Measurements from ENCODE around the gene FARP2.

FARP2 gene

GRCh38 chr2:241473399-241473798 lies 117.3 kb downstream of the FARP2 start:
- no peak overlapping the region for H3K27ac ChIP-seq
- H3K4me1 ChIP-seq = peaks cover 4% of the 10 kb centered on the region
- no peak overlapping the region for H3K4me2 ChIP-seq (ENCODE audit: low read length)
- H3K9me3 ChIP-seq (ENCODE audit: control insufficient read depth, low read length) = no peaks in the 10 kb centered on the region
- H3K79me2 ChIP-seq = peaks cover 24% of the 10 kb centered on the region
- no peak for TF ChIP-seq CTCF (IDR thresholded peaks at IDR 0.05)
- H2AFZ ChIP-seq = no peak overlapping the region
- H3K4me3 ChIP-seq (ENCODE audit: low read depth, low read length) = no peak overlapping the region
- H3K9ac ChIP-seq = no peak overlapping the region
- H3K36me3 ChIP-seq (ENCODE audit: control insufficient read depth, insufficient read depth, low read length) = no peaks in the 10 kb centered on the region
- no peaks in the 10 kb centered on the region for H3K27me3 ChIP-seq (ENCODE audit: control insufficient read depth, insufficient read depth, low read length)

GRCh38 chr2:241475267-241475666 lies 119.2 kb downstream of the FARP2 start:
- TF ChIP-seq CTCF (IDR thresholded peaks at IDR 0.05) = no peak

GRCh38 chr2:241478166-241478565 lies 122.1 kb downstream of the FARP2 start:
- TF ChIP-seq CTCF (IDR thresholded peaks at IDR 0.05) = no peak
- no peak overlapping the region for H3K4me2 ChIP-seq (ENCODE audit: low read length)

More at GRCh38 chr2:241475267-241475666, 119.2 kb downstream of the FARP2 start:
- Histone ChIP-seq H3K9me3 (ENCODE audit: control insufficient read depth, low read length) (no peaks in the 10 kb centered on the region), H3K4me3 (ENCODE audit: low read depth, low read length) (no peak overlapping the region), H3K4me2 (ENCODE audit: low read length) (no peak overlapping the region), H3K36me3 (ENCODE audit: control insufficient read depth, insufficient read depth, low read length) (no peaks in the 10 kb centered on the region), H3K4me1 (no peaks in the 10 kb centered on the region), H3K27me3 (ENCODE audit: control insufficient read depth, insufficient read depth, low read length) (no peaks in the 10 kb centered on the region), H3K79me2 (peaks cover 24% of the 10 kb centered on the region), H3K9ac (no peak overlapping the region), H3K27ac (no peak overlapping the region), H2AFZ (no peak overlapping the region)

GRCh38 chr2:241479026-241479898 lies 123.2 kb downstream of the FARP2 start:
- Histone ChIP-seq H3K4me2 (ENCODE audit: low read length) (no peak overlapping the region), H3K36me3 (ENCODE audit: control insufficient read depth, insufficient read depth, low read length) (no peaks in the 10 kb centered on the region)
- TF ChIP-seq CTCF (IDR thresholded peaks at IDR 0.05) = no peak

More at GRCh38 chr2:241478166-241478565, 122.1 kb downstream of the FARP2 start:
- Histone ChIP-seq H3K9me3 (ENCODE audit: control insufficient read depth, low read length) (no peaks in the 10 kb centered on the region), H2AFZ (no peak overlapping the region), H3K4me1 (no peaks in the 10 kb centered on the region), H3K9ac (no peak overlapping the region), H3K27me3 (ENCODE audit: control insufficient read depth, insufficient read depth, low read length) (no peaks in the 10 kb centered on the region), H3K27ac (no peak overlapping the region), H3K36me3 (ENCODE audit: control insufficient read depth, insufficient read depth, low read length) (no peaks in the 10 kb centered on the region), H3K79me2 (peaks cover 10% of the 10 kb centered on the region), H3K4me3 (ENCODE audit: low read depth, low read length) (no peak overlapping the region)

More at GRCh38 chr2:241479026-241479898, 123.2 kb downstream of the FARP2 start:
- no peaks in the 10 kb centered on the region for H3K4me1 ChIP-seq
- H3K79me2 ChIP-seq = peaks cover 3% of the 10 kb centered on the region
- no peak overlapping the region for H3K9ac ChIP-seq
- no peaks in the 10 kb centered on the region for H3K9me3 ChIP-seq (ENCODE audit: control insufficient read depth, low read length)
- no peaks in the 10 kb centered on the region for H3K27me3 ChIP-seq (ENCODE audit: control insufficient read depth, insufficient read depth, low read length)
- no peak overlapping the region for H2AFZ ChIP-seq
- H3K27ac ChIP-seq = no peak overlapping the region
- no peak overlapping the region for H3K4me3 ChIP-seq (ENCODE audit: low read depth, low read length)

All from parathyroid adenoma (tissue), 2 donors.